Measurements from ENCODE around the gene HOXA3.

HOXA3 gene

DNA sequence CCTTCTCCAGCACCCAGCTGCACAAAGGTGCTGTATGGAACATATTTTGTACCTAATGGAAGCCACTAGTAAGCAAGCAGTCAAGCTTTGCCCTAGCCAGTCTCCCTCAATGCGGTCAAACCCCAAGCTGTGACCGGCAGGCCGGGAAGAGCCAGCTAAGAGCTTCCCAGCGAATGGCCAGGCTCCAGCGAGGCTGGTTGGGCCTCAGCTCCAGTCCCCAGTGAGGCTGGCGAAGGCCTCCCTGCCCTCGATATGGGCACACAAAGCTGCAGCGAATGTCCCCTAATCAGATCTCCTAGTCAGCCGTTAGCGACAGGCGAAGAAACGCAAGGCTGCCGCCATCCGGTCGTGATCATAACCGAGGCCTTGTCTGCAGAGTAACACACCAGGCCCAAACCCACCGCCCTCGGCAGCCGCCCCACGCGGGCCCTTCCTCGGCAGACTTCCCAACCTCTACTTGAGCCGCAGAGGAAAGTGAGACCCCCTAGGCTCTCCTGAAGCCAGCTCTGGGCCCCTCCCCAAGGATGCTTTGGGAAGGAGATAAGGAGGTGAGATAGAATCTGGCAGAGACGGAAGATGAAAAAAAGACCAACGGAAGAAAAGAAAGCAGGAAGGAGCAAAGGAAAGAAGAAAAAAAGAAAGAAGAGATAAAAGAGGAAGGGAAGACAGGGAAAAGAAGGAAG, 16.0 kb upstream of the HOXA3 start:
- in situ Hi-C loops (cut with HindIII; ENCODE audit: low sequenced_read_pairs): loop anchor here (10.0 kb wide), 1 partner anchor 314 kb away; no protein-coding TSS in a partner anchor

DNA sequence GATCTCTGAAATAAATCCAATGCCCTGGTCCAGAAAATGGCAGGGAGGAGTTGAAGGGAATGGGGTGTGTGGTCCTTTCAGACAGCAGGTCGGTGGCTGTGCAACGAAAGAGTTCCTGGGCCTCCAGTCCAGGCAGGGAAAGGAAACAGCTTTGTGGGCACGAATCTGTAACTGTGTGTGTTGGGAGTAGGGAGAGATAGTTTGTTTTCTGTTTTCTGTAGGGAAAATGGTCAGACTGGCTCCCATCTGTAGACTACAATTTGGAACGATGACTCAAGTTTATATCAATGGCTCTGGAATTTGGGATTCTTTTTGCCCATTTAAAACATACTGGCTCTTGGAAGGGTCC, 15.5 kb upstream of the HOXA3 start:
- in situ Hi-C loops (cut with HindIII; ENCODE audit: low sequenced_read_pairs): loop anchor here (10.0 kb wide), 1 partner anchor 313 kb away; no protein-coding TSS in a partner anchor

- in situ Hi-C loops (cut with HindIII; ENCODE audit: low sequenced_read_pairs): loop anchor here (10.0 kb wide), 1 partner anchor 312 kb away; no protein-coding TSS in a partner anchor
Measured at GRCh38 chr7:27166531-27167505, 14.4 kb upstream of the HOXA3 start.

- in situ Hi-C loops (cut with HindIII; ENCODE audit: low sequenced_read_pairs): loop anchor here (10.0 kb wide), 1 partner anchor 311 kb away; no protein-coding TSS in a partner anchor
Measured at GRCh38 chr7:27165996-27166530, 13.7 kb upstream of the HOXA3 start.

GRCh38 chr7:27165089-27165995, 13.0 kb upstream of the HOXA3 start, which contains the start of gene HOXA9:
Gene HOXA9 (minus strand): TSS chr7:27165537. CDS start chr7:27165457, 80 bp downstream.
- in situ Hi-C loops (cut with HindIII; ENCODE audit: low sequenced_read_pairs): loop anchor here (10.0 kb wide), 1 partner anchor 311 kb away; no protein-coding TSS in a partner anchor

DNA sequence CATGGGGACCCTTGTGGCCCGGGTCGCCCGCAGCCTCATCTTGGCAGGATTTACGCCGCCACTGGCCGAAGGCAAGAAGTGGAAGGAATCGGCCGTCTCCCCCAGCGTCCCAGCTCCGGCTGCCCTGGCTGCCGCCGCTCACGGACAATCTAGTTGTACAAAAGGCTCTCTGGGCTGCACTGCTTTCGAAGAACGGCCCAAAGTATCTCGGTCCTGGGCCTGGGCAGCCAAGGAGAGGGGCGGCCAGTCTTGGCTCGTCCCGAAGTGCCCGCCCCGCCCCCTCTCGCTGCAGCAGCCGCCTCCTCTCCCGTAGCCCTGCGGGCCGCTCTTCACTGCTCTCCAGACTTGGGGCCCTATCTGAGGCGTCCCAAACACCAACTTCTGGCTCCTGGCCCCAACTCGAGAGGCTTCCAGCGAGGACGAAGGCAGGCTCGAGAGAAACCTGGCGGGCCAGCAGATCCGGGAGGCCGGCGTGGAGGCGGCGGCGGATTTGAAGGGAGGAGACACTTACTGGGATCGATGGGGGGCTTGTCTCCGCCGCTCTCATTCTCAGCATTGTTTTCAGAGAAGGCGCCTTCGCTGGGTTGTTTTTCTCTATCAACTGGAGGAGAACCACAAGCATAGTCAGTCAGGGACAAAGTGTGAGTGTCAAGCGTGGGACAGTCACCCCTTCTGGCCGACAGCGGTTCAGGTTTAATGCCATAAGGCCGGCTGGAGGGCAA, 12.1 kb upstream of the HOXA3 start:
- in situ Hi-C loops (cut with HindIII; ENCODE audit: low sequenced_read_pairs): loop anchor here (5.0 to 10.0 kb wide), 2 partner anchors 37 to 310 kb away; no protein-coding TSS in a partner anchor

- in situ Hi-C loops (cut with HindIII; ENCODE audit: low sequenced_read_pairs): loop anchor here (5.0 to 10.0 kb wide), 2 partner anchors 37 to 309 kb away; no protein-coding TSS in a partner anchor
Measured at GRCh38 chr7:27164045-27164366, 11.6 kb upstream of the HOXA3 start.

DNA sequence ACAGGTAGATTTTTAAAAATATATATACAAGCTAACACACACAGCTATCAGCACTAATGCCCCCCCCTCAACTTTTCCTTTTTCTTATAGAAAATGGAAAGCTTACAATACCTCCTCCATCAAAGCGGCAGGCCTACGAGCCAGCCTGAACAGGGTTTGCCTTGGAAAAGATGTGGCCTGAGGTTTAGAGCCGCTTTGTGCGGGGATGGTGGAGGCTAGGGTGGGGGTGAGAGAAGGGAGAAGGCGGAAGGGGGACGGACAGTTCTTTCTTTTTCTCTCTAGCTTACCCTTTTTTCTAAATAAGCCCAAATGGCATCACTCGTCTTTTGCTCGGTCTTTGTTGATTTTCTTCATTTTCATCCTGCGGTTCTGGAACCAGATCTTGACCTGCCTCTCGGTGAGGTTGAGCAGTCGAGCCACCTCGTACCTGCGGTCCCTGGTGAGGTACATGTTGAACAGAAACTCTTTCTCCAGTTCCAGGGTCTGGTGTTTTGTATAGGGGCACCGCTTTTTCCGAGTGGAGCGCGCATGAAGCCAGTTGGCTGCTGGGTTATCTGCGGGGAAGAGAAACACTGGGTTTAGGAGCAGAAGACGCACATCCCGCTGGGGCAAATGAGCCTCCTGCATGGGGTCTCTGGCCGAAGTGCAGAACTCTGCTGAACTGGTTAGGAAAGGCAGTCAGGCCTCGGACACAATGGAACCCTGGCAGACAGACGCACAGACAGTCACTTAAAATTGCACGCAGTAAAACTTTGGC, 11.1 kb upstream of the HOXA3 start:
- in situ Hi-C loops (cut with HindIII; ENCODE audit: low sequenced_read_pairs): loop anchor here (5.0 to 10.0 kb wide), 2 partner anchors 36 to 309 kb away; no protein-coding TSS in a partner anchor

DNA sequence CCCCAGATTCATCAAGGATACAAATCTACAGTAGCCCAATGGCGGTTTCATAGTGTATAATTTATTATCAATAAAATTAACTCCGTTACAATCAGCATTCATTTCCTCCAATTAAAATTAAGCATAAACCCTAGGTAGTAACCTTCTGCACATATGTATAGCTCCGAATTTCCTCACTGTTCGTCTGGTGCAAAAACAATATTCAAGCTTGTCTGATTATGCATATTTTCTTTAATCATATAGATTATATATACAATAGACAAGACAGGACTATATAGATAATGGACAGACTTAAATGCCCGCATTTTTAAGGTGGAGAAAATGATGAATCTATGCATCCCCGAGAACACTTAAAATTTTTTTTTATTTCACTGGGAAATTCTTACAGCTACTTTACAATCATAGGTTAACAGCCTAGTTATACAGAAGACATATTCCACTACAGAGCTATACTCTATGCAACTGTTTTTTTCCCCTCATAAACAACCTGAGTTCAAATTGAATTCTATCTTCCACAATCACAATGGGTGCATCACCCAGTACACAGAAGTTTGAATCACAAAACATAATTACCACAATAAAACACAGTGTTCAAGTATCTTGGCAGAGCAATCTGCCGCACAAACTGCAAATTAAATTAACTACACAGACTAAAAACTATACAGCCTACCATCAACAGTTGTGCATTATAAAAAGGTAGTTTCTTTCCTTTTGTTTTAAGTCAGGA, 10.3 kb upstream of the HOXA3 start:
- in situ Hi-C loops (cut with HindIII; ENCODE audit: low sequenced_read_pairs): loop anchor here (5.0 to 10.0 kb wide), 2 partner anchors 35 to 308 kb away; no protein-coding TSS in a partner anchor

GRCh38 chr7:27161721-27162560, 9.6 kb upstream of the HOXA3 start:
- in situ Hi-C loops (cut with HindIII; ENCODE audit: low sequenced_read_pairs): loop anchor here (5.0 to 10.0 kb wide), 2 partner anchors 35 to 307 kb away; no protein-coding TSS in a partner anchor

- in situ Hi-C loops (cut with HindIII; ENCODE audit: low sequenced_read_pairs): loop anchor here (5.0 to 10.0 kb wide), 2 partner anchors 34 to 306 kb away; no protein-coding TSS in a partner anchor
Measured at GRCh38 chr7:27161214-27161720, 8.9 kb upstream of the HOXA3 start.

GRCh38 chr7:27160546-27161213, 8.3 kb upstream of the HOXA3 start:
- in situ Hi-C loops (cut with HindIII; ENCODE audit: low sequenced_read_pairs): loop anchor here (5.0 to 10.0 kb wide), 2 partner anchors 33 to 306 kb away; no protein-coding TSS in a partner anchor

DNA sequence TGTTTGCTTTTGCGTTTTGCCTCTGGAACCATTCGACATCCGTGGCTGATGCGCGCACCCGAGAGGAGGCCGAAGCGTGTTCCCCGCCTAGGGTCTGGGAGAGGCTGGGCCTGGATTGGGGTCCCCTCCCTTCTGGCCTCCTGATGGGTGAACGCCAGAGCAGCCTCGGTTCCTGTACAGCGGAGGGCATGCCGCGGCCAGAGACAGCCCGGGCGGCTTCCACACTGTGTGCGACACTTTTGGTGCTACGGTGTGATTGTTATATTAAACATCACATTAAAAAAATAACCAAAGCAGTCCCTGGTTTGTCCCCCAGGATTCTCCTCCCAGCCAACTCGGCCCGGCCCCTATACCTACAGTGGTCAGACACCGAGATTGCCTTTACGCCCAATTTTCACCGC, 7.8 kb upstream of the HOXA3 start:
- in situ Hi-C loops (cut with HindIII; ENCODE audit: low sequenced_read_pairs): loop anchor here (5.0 to 10.0 kb wide), 2 partner anchors 33 to 305 kb away; no protein-coding TSS in a partner anchor

DNA sequence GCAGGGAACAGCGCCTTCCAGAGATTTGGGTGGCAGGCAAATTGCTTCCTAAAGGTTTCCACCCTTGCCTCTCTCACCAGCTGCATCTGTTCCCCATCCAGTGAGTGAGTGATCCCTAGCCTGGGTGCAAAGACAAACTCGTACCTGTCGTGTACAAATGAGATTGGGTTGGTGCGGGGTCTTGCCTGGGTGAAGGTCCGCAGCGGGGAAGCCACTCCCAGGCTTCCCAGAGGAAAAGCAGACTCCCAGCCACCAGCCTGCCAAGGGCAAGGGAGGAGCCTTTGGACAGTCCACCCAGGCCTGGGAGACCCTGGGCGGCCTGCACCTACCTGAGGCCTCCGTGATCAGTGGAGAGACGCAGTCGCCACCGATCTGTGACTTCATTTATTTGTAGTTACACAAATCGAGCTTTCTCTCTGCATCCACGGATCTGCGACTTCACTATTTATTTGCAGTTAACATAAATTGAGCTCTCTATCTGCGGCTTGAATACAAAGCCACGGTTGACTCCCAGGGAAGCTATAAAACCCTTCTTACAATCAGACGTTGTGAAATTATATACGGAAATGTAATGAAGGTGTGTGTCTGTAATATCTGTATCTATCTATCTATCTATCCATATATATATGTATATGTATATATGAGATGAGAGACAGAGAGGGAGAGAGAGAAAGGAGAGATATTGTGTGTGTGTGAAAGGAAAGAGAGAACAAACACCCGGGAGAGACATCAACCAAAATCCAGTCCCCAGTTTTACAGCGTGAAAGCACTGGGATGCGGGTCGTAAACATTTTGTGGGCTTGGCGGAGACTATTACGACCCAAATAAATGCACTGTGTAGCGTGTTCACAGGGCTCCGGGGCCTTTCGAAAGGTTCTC, 7.1 kb upstream of the HOXA3 start:
- in situ Hi-C loops (cut with HindIII; ENCODE audit: low sequenced_read_pairs): loop anchor here (5.0 to 10.0 kb wide), 2 partner anchors 32 to 305 kb away; no protein-coding TSS in a partner anchor
